NCI-H2196 treated with DMSO at 0.1 percent for 48 hours (cell line): Measurements from ENCODE around the gene SELENON.
A peak's percentile ranks its signal among the peaks of the same experiment; 100 is the strongest.

ENCODE experiments used
- DNase-seq: peaks from one replicate; lab custom pipeline; 2025; ENCODE audit not compliant: unreplicated experiment; lab: John Stamatoyannopoulos, UW

Gene SELENON, protein sequence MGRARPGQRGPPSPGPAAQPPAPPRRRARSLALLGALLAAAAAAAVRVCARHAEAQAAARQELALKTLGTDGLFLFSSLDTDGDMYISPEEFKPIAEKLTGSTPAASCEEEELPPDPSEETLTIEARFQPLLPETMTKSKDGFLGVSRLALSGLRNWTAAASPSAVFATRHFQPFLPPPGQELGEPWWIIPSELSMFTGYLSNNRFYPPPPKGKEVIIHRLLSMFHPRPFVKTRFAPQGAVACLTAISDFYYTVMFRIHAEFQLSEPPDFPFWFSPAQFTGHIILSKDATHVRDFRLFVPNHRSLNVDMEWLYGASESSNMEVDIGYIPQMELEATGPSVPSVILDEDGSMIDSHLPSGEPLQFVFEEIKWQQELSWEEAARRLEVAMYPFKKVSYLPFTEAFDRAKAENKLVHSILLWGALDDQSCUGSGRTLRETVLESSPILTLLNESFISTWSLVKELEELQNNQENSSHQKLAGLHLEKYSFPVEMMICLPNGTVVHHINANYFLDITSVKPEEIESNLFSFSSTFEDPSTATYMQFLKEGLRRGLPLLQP

DNA sequence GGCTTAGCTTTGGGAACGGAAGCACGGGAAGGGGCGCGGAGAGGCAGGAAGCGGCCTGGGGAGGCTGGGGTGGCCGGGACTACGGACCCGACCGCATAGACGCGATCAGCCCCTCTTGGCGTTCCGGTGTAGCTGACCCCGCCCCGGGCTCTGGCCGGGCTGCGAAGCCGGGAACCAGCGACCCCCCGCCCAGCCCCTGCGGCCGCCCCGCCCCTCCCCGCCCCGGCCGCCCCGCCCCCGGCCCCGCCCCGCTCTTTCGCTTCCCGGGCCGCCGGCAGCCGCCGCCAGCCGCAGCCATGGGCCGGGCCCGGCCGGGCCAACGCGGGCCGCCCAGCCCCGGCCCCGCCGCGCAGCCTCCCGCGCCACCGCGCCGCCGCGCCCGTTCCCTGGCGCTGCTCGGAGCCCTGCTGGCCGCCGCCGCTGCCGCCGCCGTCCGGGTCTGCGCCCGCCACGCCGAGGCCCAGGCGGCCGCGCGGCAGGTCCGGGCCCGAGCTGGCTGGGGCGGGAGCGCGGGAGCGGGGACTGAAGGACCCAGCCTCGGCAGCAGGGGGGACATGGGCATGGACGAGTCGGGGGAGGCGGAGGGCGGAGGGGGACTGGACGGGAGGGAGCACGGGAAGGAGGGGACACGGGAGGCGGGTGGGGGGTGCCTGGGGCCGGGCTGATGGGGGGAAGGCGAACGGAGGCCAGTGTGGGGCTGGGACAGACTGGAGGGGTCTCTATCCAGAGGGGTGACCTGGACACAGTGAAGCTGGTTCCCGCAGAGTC, at the start of gene SELENON:
TSS of gene SELENON (plus strand) at position 259 of the 768 bp plus-strand sequence. CDS start at position 297, 38 bp downstream.
- peak; percentile 38 for DNase-seq

DNA sequence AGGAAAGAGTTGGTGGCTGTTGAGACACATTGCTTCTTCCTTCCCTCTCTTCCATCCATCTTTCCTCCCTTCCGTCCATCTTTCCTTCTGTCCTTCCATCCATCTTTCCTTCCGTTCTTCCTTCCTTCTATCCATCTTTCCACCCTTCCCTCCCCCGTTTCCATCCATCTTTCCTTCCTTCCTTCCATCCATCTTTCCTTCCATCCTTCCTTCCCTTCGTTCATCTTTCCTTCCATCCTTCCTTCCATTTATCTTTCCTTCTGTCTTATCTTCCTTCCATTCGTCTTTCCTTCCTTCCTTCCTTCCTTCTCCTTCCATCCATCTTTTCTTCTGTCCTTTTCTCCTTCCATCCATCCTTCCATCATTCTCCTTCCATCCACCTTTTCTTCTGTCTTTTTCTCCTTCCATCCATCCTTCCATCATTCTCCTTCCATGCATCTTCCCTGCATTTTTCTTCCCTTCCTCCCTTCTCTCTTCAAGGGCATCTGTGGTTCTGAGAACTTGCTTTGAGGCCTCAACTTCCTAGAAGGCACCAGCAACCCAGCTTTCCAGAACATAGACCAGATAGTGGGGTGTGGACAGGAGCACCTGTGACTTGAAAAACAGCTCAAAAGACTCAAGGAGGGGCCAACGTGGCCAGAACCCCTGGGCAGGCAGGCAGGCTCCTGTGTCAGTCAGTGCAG, 48.9 kb upstream of the SELENON start:
- DNase-seq = no peak

DNA sequence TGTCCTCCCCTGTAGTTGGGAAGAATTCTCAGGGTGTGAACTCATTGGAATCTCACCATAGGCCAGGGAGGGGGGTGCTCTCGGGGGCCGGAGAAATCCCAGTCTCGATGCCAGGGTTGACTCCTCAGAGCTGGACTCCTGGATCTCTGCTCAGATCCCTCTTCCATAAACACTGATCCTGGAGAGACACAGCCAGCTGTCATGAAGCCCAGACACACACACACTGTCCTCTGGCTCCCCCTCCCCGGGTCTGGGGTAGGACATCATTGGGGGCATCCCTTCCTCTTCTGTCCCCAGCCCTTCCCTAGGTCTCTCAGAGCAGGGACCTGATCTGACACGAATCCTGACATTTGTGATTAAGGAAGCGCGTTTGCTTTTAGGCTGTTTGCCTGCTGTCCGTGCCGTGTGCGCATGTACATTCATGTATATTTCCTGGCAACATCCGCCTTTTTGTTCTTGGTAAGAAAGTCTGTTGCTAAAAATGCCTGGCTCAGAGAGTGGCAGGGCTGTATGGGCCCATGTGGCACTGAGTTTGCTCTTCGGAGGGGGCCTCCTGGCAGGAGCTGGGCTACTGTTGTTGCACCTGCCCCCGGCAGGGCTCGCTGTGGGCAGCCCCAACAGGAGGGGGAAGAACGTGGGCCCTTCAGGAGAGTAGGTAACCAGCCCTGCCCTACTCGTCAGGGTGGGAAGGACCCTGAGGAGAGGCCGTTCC, 45.4 kb upstream of the SELENON start:
- DNase-seq = no peak

DNA sequence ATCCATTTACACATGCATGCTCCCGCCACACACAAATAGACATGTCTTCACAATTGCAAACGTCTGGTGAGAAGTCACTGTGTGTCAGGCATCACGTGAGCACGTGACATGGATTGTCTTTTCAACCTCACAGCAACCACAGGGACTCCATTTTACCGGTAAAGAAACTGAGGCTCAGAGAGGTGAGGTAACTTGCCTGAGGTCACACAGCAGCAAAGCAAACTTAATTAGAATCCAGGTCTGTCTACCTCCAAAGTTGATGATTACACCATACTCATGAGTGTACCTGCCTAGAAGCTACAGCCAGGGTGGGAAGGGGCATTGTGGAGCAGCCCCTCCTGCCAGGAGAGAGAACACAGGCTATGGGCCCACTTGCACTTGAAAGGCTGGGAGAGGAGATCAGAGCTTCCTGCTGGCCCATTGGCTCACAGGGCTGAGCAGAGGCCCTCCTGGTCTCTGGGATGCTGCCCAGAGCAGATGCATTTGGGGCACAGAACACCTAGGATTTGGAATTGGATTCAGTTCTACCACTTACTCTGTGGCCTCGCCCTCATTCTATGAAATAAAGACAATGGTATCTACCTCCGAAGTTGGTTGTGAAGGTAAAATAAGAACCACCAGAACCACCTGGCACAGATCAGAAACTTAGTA, 44.4 kb upstream of the SELENON start:
- DNase-seq = no peak

DNA sequence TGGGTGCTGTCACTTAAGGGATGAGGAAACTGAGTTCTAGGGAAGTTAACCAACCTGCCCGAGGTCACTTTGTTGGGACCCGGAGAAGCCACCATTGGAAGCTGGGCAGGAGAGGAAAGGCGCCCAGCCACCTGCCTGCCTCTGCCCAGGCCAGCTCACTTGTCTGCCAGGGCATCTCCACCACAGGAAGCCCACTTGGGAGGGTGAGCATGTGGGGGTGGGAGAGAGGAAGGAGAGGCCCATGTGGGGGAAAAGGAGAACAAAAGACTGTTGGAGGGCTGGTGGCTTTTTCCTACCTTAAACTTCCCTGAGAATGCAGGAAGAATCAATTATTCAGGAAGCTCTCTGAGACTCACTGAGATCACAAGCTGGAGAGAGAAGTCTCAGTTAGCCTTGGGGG, 43.8 kb upstream of the SELENON start:
- no peak for DNase-seq

DNA sequence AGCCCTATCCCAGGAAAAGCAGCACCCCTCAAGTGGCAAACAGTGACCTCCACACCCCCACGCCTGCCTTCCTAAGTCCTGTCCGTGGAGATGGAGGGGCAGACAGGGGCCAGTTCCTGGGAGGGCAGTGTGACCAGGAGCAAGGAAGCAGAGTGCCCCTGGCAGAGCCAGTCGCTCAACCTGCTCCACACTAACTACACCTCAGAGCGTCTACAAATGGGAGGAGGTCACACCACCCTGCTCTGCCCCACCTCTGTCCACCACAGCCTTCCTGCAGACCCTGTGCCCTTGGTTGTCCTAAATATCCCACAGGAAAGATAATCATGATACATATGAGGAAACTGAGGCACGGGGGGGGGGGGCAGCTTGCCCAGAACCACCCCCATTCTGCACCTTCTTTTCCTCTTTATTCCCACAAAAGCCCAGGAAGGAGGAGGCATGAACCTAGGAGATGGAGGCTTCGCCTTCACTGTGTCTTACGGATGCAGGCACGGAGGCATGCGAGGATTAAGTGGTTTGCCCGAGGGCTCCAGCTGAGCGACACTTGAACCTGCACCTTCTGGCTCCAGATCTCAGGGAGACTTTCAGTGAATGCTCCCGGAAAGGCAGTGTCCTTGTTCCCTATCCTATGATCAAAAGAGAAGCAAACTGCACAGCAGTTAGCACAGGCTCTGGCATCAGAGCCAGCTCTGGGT, 42.7 kb upstream of the SELENON start:
- DNase-seq = no peak

DNA sequence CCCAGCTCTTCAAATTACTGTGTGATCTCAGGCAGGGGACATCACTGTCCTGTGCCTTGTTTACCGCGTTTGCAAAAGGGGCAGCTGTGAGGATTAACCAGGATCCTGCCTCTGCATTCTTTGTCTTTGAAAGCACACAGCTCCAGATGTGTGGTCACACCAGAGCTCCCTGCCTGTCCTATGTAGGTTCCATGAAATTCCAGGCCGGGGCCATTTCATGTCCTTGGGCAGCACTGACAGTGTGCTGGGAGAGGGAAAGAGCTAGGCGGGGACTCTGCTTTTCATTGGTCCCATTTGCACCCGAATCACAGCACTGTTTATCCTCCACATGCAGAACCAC, 42.2 kb upstream of the SELENON start:
- DNase-seq = no peak

DNA sequence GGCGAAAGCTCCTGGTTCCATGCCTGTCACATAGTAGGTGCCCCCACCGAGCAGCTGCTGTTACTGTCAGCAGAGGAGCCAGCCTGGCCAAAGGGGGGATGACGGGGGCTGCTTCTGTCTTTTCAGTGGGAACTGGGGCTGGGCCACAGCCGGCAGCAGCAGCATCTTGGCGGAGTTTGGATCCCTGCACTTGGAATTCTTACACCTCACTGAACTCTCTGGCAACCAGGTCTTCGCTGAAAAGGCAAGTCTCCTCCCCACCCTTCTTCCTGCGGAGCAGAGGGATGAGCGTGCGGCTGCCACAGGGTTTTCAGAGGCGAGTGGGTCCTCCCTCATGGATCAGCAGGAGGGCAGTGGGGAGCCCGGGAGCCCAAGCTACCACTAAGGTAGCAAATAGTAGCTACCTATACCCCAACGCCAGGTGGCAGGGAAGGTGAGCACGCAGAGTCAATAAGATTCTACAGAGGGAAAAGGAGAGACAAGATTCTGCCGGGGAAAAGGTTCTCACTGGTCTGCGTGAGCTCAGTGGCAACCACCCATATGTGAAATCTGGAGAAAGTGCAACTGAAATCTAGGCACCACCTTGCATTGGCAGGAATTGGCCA, 41.4 kb upstream of the SELENON start:
- DNase-seq = no peak

DNA sequence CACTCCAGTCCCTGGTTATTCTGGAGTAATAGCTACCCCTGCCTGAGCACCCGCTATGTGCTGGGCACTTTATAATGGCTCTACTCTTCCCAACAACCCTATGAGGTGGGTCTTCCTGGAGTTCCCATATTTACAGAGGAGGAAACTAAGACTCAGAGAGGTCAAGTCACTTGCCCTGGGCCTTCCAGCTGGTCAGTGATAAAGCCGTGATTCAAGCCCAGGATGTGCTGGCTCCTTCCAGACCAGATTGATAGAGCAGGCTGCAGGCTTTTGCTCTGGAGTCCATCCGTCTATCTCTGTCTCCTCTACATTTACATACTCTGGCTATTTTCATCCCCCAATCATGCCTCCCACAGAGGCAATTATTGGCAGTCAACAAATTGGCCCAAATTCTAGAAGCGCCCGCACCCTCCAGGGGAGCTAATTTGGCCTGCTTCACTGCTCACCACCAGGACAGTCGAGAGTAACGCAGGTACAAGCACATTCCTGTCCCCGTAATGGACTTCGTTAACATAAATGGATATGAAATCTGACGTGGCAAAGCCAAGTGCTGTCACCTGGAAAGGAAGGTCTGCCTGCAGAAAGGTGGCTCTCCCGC, 39.8 kb upstream of the SELENON start:
- DNase-seq = no peak

DNA sequence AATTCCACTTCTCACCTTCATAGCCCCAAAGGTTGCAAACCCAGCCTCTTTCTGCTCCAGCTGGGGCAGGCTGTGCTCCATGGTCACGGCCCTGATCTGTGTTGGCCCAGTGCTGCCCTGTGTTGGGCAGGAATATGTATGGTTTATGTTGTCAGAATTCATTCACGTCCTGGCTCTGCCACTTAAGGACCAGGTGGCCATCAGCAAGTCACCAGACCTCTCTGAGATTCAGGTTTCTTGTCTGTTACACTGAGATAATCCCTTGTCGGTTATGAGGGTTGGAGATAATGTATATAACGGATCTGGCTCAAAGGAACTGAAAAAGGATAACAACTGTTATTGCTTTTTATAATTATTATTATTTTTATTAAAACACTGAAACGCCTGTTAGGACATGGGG, 39.1 kb upstream of the SELENON start:
- no peak for DNase-seq

DNA sequence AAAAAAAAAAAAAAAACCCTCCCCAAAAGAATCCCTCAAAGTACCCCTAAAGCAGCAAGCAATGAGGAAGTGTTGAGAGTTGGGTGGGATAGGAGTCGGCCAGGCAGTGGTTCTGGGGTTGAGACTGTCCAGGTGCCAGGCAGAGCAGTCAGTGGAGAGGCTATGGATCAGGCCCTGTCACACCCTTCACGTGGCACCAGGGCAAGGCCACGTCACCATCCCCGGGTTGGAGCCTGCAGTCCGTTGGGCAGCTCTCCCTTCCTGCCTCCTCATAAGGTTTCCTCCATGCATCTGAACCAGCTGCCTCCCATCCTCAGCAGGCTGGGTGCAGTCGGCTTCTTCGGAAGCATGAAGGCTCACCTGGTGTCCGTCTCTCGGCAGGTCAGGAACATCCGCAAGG, 36.5 kb upstream of the SELENON start:
- no peak for DNase-seq

DNA sequence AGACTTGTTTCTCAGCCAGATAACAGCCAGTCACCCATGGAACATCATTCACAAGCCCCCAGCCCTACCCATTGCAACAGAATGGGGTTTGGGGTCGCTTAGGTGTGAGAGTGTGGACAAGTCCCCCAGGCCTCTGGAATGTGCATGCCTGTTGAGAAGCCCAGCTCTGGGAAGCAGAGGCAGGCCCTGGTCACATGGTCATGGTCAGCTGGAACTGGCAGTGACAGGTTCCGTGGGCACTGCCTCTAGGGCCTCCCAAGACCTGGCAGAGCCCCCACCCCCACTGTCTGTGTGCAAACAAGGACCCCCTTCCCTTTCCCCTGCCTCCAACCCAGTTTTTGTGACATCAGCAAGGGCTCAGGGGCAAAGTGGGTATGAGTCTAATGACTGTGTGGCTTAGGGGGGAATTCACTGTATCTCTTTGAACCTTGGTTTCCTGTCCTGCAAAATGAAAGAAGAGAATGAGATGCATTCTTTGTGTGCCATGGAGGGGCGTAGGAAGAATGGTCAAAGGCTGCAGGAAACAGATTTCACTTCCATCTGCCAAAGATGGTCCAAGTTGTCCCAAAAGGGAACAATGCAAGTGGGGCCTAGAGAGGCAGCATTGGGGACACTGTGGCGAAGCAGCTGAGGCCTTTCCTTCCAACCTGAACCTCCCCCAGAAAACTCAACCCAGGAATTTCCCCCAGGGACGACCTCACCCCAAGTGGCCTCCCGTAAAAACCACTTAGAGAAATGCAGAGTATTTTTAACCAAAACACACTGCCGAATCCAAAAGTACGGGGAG, 34.7 kb upstream of the SELENON start:
- no peak for DNase-seq

DNA sequence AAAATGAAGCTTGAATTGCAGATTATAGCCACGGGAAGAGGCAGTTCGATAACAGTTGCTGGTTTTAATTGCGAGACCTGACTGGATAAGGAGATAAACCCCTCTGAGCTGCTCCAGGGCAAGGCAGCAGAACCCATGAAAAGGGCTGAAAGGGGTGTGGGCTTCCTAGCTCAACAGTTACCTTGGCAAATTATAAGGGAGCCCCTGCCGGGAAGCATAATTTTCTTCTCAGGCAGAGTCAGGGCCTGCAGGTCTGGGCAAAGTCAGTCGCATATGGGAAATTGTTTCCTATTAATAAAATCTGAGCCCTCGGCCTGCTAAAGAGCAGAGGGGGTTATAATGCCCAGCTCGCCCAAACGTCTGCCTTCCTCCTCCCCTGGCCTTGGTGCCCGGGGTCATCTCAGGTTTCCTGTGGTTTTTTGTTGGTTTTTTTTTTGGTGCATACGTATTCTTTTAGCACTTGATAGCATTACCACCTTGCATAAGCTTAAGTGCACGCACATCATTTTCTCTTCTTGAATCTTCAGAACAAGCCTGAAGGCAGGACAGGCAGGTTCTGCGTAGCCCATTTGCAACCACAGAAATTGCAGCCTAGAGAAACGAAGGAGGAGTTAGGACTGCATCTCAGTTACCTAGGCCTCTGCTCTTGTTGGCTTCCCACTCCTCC, 33.9 kb upstream of the SELENON start:
- peak; percentile 28 for DNase-seq

DNA sequence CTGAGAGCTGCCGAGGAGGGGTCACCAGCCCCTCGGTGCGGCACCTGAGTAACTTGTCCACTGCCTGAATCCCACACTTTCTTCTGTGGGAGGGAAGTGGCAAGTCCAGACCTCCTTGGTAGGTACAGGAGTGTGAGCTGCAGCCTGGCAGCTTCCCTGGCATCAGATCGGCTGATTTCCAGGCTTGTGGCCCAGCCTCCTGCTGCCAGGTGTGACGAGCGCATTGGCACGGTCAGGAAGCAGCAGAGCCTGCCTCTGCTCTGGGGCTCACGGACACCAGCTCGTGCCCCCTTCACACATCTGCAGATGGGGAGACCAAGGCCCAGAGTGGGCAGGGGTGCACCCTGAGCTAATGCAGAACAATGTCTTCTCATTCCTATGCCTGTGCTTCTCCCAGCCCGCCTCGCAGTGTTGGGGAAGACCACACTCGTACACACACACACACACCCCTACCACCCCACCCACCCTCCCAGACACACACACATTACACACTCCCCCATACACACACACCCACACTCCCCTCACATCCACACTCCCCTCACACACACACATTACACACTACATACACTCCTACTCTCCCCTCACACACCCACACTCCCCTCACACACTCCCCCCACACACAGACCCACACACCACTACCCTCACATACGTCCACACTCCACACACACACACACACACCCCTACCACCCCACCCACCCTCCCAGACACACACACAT, 33.1 kb upstream of the SELENON start:
- DNase-seq = peak; percentile 38

DNA sequence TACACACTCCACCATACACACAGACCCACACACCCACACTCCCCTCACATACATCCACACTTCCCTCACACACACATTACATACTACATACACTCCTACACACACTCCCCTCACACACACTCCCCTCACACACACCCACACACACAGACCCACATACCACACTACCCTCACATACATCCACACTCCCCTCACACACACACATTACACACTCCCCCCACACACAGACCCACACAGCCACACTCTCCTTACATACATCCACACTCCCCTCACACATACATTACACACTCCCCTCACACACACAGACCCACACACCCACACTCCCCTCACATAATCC, 32.6 kb upstream of the SELENON start:
- DNase-seq = no peak

DNA sequence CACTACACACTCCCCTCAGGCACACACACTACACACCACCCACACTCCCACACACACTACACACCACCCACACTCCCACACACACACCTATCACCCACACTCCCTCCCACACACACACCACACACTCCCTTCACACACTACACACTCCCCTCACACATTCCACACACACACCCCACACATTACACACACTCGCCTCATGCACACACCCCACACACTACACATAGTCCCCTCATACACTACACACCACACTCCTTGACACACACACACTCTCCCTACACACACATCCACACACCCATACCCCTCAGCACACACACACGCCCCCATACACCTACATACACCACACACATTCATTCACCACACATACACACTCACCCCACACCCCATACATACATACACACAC, 31.0 kb upstream of the SELENON start:
- DNase-seq = no peak
